Neural progenitor cell (in vitro differentiated cells): ENCODE data around the gene SLX9.

Experiments used
- EZH2phosphoT487 ChIP-seq: fragments of 200-600 bp; sonication (generic); IDR thresholded peaks from 2 replicates; pipeline ENCODE4 v1.6.1; 2017; ENCODE audit warnings: antibody characterized with exemption
- TF ChIP-seq, protein P1 (sequence below): fragments of 200-600 bp; sonication (generic); IDR thresholded peaks from 2 replicates; pipeline ENCODE4 v1.5.1; 2017; ENCODE audit warnings: antibody characterized with exemption, mild to moderate bottlenecking

DNA sequence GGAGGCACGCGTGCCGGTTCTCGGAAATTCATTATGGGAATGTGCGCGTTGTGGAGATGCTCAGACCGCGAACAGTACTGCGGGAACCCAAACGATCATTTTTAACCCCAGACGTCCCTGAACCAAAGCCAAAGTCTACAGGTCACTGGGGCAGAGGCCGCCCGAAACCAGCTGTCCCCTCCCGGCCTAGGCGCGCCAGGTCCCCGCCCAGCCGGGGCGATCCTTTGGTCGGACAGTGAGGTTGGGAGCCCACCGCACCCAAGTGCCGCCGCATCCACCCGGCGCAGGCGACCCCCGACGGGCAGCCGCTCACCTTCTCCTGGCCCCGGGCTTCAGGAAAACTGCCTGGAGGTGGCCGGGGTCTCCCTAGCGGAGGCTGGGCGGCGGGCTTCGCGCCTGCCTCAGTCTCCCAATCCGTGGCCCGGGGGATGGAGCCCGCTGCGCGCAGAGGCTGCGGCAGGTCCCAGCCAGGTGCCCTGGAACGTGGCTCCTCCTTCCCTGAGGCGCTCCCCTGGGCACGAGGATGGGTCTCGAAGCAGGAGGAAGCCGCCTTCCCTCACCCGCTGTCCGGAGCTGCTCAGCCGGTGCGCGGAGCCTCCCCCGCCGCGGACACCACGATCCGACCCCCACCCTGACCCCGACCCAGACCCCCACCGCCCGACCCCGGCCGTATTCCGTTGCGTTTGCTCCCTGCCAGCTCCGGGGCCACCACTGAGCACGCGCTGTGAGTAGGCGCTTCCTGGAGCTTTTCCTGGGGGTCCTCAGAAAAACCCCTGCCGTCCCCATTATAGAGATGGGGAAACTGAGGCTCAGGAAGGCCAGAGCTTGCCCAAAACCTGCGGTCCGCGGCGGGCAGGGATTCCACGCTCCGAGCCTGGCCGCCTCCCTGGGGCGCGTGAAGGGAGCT is 8.1 kb upstream of the SLX9 start:
- TF ChIP-seq, protein P1, sequence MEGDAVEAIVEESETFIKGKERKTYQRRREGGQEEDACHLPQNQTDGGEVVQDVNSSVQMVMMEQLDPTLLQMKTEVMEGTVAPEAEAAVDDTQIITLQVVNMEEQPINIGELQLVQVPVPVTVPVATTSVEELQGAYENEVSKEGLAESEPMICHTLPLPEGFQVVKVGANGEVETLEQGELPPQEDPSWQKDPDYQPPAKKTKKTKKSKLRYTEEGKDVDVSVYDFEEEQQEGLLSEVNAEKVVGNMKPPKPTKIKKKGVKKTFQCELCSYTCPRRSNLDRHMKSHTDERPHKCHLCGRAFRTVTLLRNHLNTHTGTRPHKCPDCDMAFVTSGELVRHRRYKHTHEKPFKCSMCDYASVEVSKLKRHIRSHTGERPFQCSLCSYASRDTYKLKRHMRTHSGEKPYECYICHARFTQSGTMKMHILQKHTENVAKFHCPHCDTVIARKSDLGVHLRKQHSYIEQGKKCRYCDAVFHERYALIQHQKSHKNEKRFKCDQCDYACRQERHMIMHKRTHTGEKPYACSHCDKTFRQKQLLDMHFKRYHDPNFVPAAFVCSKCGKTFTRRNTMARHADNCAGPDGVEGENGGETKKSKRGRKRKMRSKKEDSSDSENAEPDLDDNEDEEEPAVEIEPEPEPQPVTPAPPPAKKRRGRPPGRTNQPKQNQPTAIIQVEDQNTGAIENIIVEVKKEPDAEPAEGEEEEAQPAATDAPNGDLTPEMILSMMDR = no peak
- peak; percentile 98 for TF ChIP-seq EZH2phosphoT487
